Chondrocyte (in vitro differentiated cells): ENCODE data around the gene RPAP3. TPM values are rescaled to one million over a fixed set of nuclear protein-coding genes. Genes with fewer than 3 reads are reported as not detected.
"Not testable (repeated sequence)": the region's sequence is repeated elsewhere in the genome, so short reads cannot be mapped to it uniquely, and the experiment has no call there.

Source experiments
- DNase-seq: peaks from one replicate; pipeline ENCODE4 v3.0.0; 2021; ENCODE audit warnings: mixed read lengths, low spot score
- H3K27ac Mint-ChIP-seq: one replicate; pipeline ENCODE4 v1.8.0; 2021; ENCODE audit warnings: mild to moderate bottlenecking, moderate library complexity, mixed read lengths; ENCODE audit not compliant: unreplicated experiment
- H3K27me3 Mint-ChIP-seq: 2 replicates; pipeline ENCODE4 v1.8.0; 2021; ENCODE audit warnings: low read depth, mixed read lengths
- H3K36me3 Mint-ChIP-seq: 2 replicates; pipeline ENCODE4 v1.8.0; 2021; ENCODE audit warnings: low read depth, mixed read lengths
- H3K4me1 Mint-ChIP-seq: 2 replicates; pipeline ENCODE4 v1.8.0; 2021; ENCODE audit warnings: low read depth, mild to moderate bottlenecking, mixed read lengths
- H3K4me3 Mint-ChIP-seq: one replicate; pipeline ENCODE4 v1.8.0; 2021; ENCODE audit warnings: mild to moderate bottlenecking, moderate library complexity, mixed read lengths; ENCODE audit not compliant: unreplicated experiment
- H3K9me3 Mint-ChIP-seq: 2 replicates; pipeline ENCODE4 v1.8.0; 2021; ENCODE audit warnings: low read depth, mixed read lengths
- total RNA-seq: library from RNA; stranded (reverse); gene quantifications from 3 replicates; pipeline ENCODE4 v1.2.1, GENCODE V29; 2021
- TF ChIP-seq, protein P1 (sequence below): fragments of 200-600 bp; sonication (generic); IDR thresholded peaks from 2 replicates; pipeline ENCODE4 v1.5.0; 2021; ENCODE audit warnings: antibody characterized with exemption, mild to moderate bottlenecking, moderate library complexity

The RPAP3 gene
- total RNA-seq, 1 donor from 2014 or later = 26.1 TPM

GRCh38 chr12:47651368-47652254 is 54.2 kb downstream of the RPAP3 start:
- DNase-seq = no peak
- TF ChIP-seq, protein P1, sequence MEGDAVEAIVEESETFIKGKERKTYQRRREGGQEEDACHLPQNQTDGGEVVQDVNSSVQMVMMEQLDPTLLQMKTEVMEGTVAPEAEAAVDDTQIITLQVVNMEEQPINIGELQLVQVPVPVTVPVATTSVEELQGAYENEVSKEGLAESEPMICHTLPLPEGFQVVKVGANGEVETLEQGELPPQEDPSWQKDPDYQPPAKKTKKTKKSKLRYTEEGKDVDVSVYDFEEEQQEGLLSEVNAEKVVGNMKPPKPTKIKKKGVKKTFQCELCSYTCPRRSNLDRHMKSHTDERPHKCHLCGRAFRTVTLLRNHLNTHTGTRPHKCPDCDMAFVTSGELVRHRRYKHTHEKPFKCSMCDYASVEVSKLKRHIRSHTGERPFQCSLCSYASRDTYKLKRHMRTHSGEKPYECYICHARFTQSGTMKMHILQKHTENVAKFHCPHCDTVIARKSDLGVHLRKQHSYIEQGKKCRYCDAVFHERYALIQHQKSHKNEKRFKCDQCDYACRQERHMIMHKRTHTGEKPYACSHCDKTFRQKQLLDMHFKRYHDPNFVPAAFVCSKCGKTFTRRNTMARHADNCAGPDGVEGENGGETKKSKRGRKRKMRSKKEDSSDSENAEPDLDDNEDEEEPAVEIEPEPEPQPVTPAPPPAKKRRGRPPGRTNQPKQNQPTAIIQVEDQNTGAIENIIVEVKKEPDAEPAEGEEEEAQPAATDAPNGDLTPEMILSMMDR = peak; percentile 86
- no peaks in the 10 kb centered on the region for H3K9me3 Mint-ChIP-seq
- peaks cover 20% of the 10 kb centered on the region for H3K4me1 Mint-ChIP-seq
- H3K27me3 Mint-ChIP-seq = no peaks in the 10 kb centered on the region
- H3K27ac Mint-ChIP-seq = peak overlapping the region; percentile 9
- no peak overlapping the region for H3K4me3 Mint-ChIP-seq
- peaks cover 4% of the 10 kb centered on the region for H3K36me3 Mint-ChIP-seq

DNA sequence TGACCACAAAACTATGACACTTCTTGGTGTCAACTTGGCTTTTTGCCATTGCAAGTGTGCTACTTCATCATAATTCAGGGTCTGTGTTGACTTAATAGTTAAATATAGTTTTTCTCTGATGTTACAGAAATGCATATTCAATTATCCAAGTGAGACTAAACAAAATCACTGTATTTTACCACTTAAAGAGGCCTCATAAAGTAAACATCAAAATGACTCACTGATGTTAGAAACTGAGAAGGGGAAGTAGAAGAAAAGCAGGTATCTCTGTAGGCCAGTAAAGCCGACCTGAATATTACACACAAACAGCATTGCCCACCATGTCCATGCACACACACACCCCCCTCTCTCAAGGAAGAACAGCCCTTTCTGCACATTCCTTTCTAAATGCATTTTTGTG is 55.4 kb downstream of the RPAP3 start:
- no peaks in the 10 kb centered on the region for H3K27me3 Mint-ChIP-seq
- no peak overlapping the region for H3K4me3 Mint-ChIP-seq
- peaks cover 7% of the 10 kb centered on the region for H3K36me3 Mint-ChIP-seq
- no peaks in the 10 kb centered on the region for H3K9me3 Mint-ChIP-seq
- H3K4me1 Mint-ChIP-seq = peaks cover 20% of the 10 kb centered on the region
- H3K27ac Mint-ChIP-seq = no peak overlapping the region
- DNase-seq = no peak
- TF ChIP-seq, protein P1 = no peak

DNA sequence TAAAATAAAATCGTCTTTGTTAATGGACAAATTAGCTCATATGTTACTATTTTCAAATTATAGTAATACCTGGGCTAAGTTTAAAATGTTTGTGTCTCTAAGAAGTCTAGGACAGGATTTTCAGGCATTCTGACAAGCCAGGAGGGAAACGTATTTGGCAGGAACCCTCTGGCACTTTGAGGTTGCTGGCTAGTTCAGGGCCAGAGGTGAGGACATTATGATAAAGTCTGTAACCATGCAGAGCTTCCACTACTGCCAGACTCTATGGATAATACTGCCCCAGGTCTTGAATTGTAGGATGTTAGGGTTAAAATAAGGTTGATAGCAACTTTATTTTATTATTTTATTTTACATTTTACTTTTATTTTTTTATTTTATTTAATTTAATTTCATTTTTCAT is 56.4 kb downstream of the RPAP3 start:
- H3K27ac Mint-ChIP-seq = no peak overlapping the region
- H3K4me1 Mint-ChIP-seq = peaks cover 20% of the 10 kb centered on the region
- no peak for DNase-seq
- H3K27me3 Mint-ChIP-seq = no peaks in the 10 kb centered on the region
- peaks cover 13% of the 10 kb centered on the region for H3K36me3 Mint-ChIP-seq
- H3K4me3 Mint-ChIP-seq = no peak overlapping the region
- TF ChIP-seq, protein P1 = no peak
- H3K9me3 Mint-ChIP-seq = peaks cover 7% of the 10 kb centered on the region

DNA sequence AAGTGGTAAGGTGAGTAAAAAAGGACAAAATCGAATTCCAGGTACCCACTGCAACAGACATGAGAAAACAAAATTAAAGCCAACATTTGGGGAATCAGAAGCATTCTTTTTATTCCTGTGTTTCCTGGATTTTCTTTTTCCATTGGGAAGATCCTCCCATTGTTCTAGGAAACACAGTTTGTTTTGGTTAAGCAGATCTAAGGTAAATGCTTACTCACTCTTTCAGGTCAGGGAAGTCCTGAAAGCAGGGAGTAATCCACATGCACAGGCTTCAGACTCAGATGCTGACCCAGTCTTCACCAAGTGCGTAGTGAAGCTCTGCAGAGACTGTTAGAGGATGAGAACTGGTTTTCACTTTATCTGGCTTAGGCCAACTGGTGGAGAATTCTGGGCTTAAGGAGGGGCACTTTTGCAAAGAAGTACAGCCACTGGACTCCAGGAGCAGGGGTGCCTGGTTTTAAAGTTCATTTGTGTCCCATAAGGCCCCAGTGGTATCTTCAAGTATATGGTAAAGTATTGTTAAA is 57.7 kb downstream of the RPAP3 start:
- no peak overlapping the region for H3K4me3 Mint-ChIP-seq
- H3K27ac Mint-ChIP-seq = no peak overlapping the region
- H3K27me3 Mint-ChIP-seq = no peaks in the 10 kb centered on the region
- H3K36me3 Mint-ChIP-seq = peaks cover 19% of the 10 kb centered on the region
- TF ChIP-seq, protein P1 = no peak
- no peak for DNase-seq
- H3K4me1 Mint-ChIP-seq = peaks cover 20% of the 10 kb centered on the region
- H3K9me3 Mint-ChIP-seq = peaks cover 13% of the 10 kb centered on the region

DNA sequence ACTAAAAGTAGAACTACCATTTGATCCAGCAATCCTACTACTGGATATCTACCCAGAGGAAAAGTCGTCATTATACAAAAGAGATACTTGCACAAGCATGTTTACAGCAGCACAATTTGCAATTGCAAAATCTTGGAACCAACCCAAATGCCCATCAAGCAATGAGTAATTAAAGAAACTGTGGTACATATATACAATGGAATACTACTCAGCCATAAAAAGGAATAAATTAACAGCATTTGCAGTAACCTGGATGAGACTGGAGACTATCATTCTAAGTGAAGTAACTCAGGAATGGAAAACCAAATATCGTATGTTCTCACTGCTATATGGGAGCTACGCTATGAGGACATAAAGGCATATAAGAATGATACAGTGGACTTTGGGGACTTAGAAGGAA is 63.5 kb downstream of the RPAP3 start:
- H3K4me1 Mint-ChIP-seq, DNase-seq, H3K27me3 Mint-ChIP-seq, H3K4me3 Mint-ChIP-seq, H3K27ac Mint-ChIP-seq: not testable (repeated sequence)
- peaks cover 47% of the 10 kb centered on the region for H3K36me3 Mint-ChIP-seq
- H3K9me3 Mint-ChIP-seq = peaks cover 57% of the 10 kb centered on the region
